Measurements from ENCODE around the gene IL15.

DNA sequence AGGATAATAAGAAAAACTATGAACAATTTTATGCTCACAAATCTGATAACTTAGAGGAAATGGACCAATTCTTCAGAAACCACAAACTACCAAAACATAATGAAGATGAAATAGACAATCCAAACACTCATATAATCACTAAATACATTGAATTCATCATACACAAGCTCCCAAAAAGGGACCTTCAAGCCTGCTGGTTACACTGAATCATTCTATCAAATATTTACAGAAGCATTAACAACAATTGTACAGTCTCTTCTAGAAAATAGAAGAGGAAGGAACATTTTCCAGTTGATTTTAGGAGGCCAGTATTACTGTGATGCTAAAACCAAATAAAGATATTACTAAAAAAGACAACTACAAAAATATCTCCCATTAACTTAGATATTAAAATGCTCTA, 88.3 kb downstream of the IL15 start:
- TF ChIP-seq GATA2 (IDR thresholded peaks at IDR 0.05; ENCODE audit: low read depth, low read length) (no peak), GATA3 (IDR thresholded peaks at IDR 0.05; ENCODE audit: low read depth, low read length) (no peak)

Measured in SH-SY5Y (cell line).